Caco-2 (cell line): ENCODE results near the gene SMCO2. TPM values are rescaled to one million over a fixed set of nuclear protein-coding genes. Genes with fewer than 3 reads are reported as not detected.

ENCODE experiments used
- BruUV-seq: library from RNA; stranded (reverse); fragments of 400-500 nt; replicated peaks from 2 replicates; lab custom pipeline; 2021; lab: Mats Ljungman, UMichigan
- CTCF ChIA-PET: fragments of 300-600 bp; sonication (Branson Sonifier 250); formaldehyde crosslinking; loops from one replicate; lab custom pipeline; 2022; ENCODE audit warnings: antibody characterized with exemption; lab: Charles Lee
- POLR2A ChIA-PET: fragments of 300-600 bp; sonication (Branson Sonifier 250); formaldehyde crosslinking; loops from one replicate; lab custom pipeline; 2022; ENCODE audit warnings: antibody characterized with exemption; lab: Charles Lee
- DNase-seq, 2 experiments: peaks; one replicate each; pipeline versions ENCODE4 v3.0.0 to v3.0.0-alpha.2; 2020 to 2022
- H3K27me3 ChIP-seq: replicated peaks from 2 replicates; pipeline ENCODE4 v1.6.0; 2011; ENCODE audit warnings: low read length; ENCODE audit not compliant: control insufficient read depth, insufficient read depth
- H3K36me3 ChIP-seq: 2 replicates; pipeline ENCODE4 v1.5.1; 2011; ENCODE audit warnings: low read length; ENCODE audit not compliant: control insufficient read depth, insufficient read depth
- H3K4me1 ChIP-seq: fragments of 250-450 bp; sonication (Bioruptor Pico); 2 replicates; pipeline ENCODE4 v1.5.1; 2020; ENCODE audit warnings: mild to moderate bottlenecking
- H3K4me3 ChIP-seq: 2 replicates; pipeline ENCODE4 v1.5.1; 2011; ENCODE audit warnings: low read depth, mild to moderate bottlenecking, control low read depth, low read length
- H3K9me3 ChIP-seq: fragments of 250-450 bp; sonication (Bioruptor Pico); 2 replicates; pipeline ENCODE4 v1.5.1; 2020; ENCODE audit warnings: mild to moderate bottlenecking, moderate library complexity
- H3K27ac Mint-ChIP-seq: one replicate; pipeline ENCODE4 v1.8.0; 2022; ENCODE audit warnings: mixed read lengths; ENCODE audit not compliant: unreplicated experiment
- H3K27me3 Mint-ChIP-seq: one replicate; pipeline ENCODE4 v1.8.0; 2022; ENCODE audit warnings: mixed read lengths; ENCODE audit not compliant: insufficient read depth, unreplicated experiment
- H3K36me3 Mint-ChIP-seq: one replicate; pipeline ENCODE4 v1.8.0; 2022; ENCODE audit warnings: mild to moderate bottlenecking, mixed read lengths; ENCODE audit not compliant: insufficient read depth, unreplicated experiment
- H3K4me1 Mint-ChIP-seq: one replicate; pipeline ENCODE4 v1.8.0; 2022; ENCODE audit warnings: low read depth, mixed read lengths; ENCODE audit not compliant: unreplicated experiment
- H3K4me3 Mint-ChIP-seq: one replicate; pipeline ENCODE4 v1.8.0; 2022; ENCODE audit warnings: mild to moderate bottlenecking, moderate library complexity, mixed read lengths; ENCODE audit not compliant: unreplicated experiment
- H3K9me3 Mint-ChIP-seq: one replicate; pipeline ENCODE4 v1.8.0; 2022; ENCODE audit warnings: mixed read lengths; ENCODE audit not compliant: unreplicated experiment
- intact Hi-C: fragments of 100-400 bp; cut with micrococcal nuclease; formaldehyde crosslinking; loops from one replicate; pipeline ENCODE4 v1.10.0; 2022; ENCODE audit not compliant: unreplicated experiment
- total RNA-seq: library from RNA; stranded (reverse); gene quantifications from 2 replicates; pipeline ENCODE4 v1.2.3, GENCODE V29; 2022
- TF ChIP-seq, protein P1 (sequence below), 2 experiments: fragments of 200-600 bp in 1 of 2; IDR thresholded peaks; 1 replicate in 1 of 2; 2 replicates in 1 of 2; pipeline versions ENCODE4 v1.5.1 to v1.8.0; 2011 to 2022; ENCODE audit warnings: antibody characterized with exemption in 1 of 2, control low read depth in 1 of 2, inconsistent platforms in 1 of 2, low read depth in 1 of 2, low read length in 1 of 2, mild to moderate bottlenecking in 1 of 2, moderate library complexity in 1 of 2; ENCODE audit not compliant: insufficient read depth in 1 of 2, severe bottlenecking in 1 of 2, unreplicated experiment in 1 of 2

SMCO2 gene
- total RNA-seq, 1 experiment from 2014 or later = 0.93 TPM

DNA sequence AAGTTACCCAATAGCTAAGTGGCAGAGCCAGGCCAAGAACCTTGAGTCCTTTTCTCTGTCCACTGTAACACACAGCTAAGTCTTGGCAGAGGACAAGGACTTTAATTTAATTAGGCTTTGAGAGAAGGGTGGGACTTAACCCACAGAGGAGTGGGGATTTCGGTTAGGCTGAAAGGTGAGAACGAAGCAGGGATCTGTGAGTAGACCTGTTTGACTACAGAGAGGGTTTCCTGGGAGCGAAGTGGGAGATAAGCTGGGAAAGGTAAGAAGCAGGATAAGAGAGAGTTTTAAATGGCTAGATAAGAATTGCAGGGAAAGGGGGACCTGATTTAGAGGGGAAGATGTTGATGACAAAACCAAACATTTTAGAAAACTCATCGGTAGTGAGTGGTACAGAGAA, 75.4 kb downstream of the SMCO2 start:
- Histone ChIP-seq H3K4me3 (no peak overlapping the region), H3K36me3 (no peaks in the 10 kb centered on the region), H3K27me3 (no peaks in the 10 kb centered on the region), H3K4me1 (peaks cover 22% of the 10 kb centered on the region), H3K9me3 (no peaks in the 10 kb centered on the region)
- no peak for DNase-seq
- intact Hi-C loops = loop anchor here (5.0 kb wide), 4 partner anchors 95 to 180 kb away; no protein-coding TSS in a partner anchor
- no TSS peak for BruUV-seq
- Mint-ChIP-seq H3K4me3 (peak overlapping the region; percentile 80), H3K36me3 (peaks cover 11% of the 10 kb centered on the region), H3K27ac (peak overlapping the region; percentile 98), H3K27me3 (no peaks in the 10 kb centered on the region), H3K9me3 (no peaks in the 10 kb centered on the region), H3K4me1 (peaks cover 26% of the 10 kb centered on the region)
- POLR2A ChIA-PET = no interaction called here
- CTCF ChIA-PET = no interaction called here
- TF ChIP-seq, protein P1, sequence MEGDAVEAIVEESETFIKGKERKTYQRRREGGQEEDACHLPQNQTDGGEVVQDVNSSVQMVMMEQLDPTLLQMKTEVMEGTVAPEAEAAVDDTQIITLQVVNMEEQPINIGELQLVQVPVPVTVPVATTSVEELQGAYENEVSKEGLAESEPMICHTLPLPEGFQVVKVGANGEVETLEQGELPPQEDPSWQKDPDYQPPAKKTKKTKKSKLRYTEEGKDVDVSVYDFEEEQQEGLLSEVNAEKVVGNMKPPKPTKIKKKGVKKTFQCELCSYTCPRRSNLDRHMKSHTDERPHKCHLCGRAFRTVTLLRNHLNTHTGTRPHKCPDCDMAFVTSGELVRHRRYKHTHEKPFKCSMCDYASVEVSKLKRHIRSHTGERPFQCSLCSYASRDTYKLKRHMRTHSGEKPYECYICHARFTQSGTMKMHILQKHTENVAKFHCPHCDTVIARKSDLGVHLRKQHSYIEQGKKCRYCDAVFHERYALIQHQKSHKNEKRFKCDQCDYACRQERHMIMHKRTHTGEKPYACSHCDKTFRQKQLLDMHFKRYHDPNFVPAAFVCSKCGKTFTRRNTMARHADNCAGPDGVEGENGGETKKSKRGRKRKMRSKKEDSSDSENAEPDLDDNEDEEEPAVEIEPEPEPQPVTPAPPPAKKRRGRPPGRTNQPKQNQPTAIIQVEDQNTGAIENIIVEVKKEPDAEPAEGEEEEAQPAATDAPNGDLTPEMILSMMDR (IDR thresholded peaks at IDR 0.05; ENCODE audit: insufficient read depth in 1 of 2, low read depth in 1 of 2, low read length in 1 of 2, severe bottlenecking in 1 of 2, unreplicated experiment in 1 of 2) = no peak

DNA sequence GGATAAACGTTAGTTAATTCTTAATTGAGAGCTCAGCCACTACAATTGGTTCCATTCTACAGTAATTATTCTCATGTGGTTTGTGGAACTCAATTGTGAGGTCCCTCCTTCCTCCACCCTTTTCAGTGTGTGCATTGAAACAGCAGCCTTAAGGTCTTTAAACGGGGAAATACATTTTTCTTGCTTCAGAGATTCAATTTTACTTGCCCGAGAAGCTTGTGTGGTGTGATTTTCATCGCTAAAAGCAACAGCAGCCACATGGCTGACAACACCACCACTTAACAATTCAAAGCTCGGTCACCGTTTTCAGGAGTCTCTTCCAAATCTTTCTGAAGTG, 76.7 kb downstream of the SMCO2 start:
- Mint-ChIP-seq H3K9me3 (no peaks in the 10 kb centered on the region), H3K4me1 (peaks cover 26% of the 10 kb centered on the region), H3K27ac (peak overlapping the region; percentile 98), H3K36me3 (peaks cover 11% of the 10 kb centered on the region), H3K27me3 (no peaks in the 10 kb centered on the region), H3K4me3 (peak overlapping the region; percentile 80)
- ChIA-PET POLR2A (interaction anchor here (0.7 to 2.2 kb wide), 11 partner anchors 9 to 652 kb away, joined by 3 to 16 read pairs (median 5); partner anchors contain the start of genes KLHL42, MANSC4 and MRPS35), CTCF (interaction anchor here (0.7 to 1.7 kb wide), 4 partner anchors 18 to 111 kb away, joined by 3 to 4 read pairs (median 3); no protein-coding TSS in a partner anchor)
- DNase-seq = no peak
- Histone ChIP-seq H3K9me3 (no peaks in the 10 kb centered on the region), H3K4me1 (peaks cover 22% of the 10 kb centered on the region), H3K36me3 (no peaks in the 10 kb centered on the region), H3K27me3 (no peaks in the 10 kb centered on the region), H3K4me3 (peak overlapping the region; percentile 51)
- TSS peak; percentile 88 for BruUV-seq
- TF ChIP-seq, protein P1 (IDR thresholded peaks at IDR 0.05; ENCODE audit: insufficient read depth in 1 of 2, low read depth in 1 of 2, low read length in 1 of 2, severe bottlenecking in 1 of 2, unreplicated experiment in 1 of 2) = no peak
- intact Hi-C loops = loop anchor here (1.0 to 5.0 kb wide), 5 partner anchors 8 to 179 kb away; no protein-coding TSS in a partner anchor

DNA sequence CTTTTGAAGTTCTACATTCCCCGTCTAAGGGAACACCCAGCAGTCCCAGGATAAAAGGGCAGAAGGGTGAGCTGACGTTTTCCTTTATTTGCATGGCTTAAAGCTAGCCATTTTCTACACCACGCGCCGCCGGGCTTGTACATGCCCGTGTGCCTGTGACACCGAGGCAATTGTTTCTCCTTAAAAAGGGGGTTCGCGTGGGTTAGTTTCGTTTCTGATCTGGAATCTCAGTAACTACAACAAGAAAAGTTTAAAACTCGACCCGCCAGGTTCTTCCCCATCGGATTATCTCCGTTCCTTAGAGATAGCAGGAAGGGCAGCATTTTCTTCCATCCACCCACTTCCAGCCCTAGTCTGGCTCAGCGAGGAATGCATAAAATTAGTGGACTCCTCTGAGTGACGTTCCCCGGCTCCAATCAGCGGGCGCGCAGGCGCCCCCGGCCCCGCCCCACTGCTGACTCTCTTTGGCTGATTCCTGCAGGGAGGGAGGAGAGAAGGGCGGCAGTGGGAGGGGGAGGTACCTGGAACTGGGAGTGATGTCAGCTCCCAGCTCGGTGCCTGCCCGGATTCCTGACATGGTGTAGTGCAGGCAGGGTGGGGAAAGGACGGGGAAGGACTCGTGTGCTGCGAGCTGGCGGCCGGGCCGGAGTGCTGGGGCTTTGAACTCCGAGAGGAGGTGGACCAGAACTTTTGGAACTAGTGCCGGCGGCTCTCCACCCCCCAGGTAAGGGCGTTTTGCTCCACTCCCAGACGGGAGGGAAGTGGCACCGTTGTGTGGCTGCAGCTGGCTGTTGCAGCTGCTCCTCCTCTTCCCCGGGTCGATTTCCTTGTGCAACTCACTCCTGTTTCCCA, 77.3 kb downstream of the SMCO2 start, which contains the start of gene PPFIBP1:
TSS of gene PPFIBP1 (plus strand) at position 565 of the 852 bp plus-strand sequence. CDS start 109,191 bp downstream, outside the sequence.
- H3K9me3 ChIP-seq = no peaks in the 10 kb centered on the region
- H3K27me3 Mint-ChIP-seq = no peaks in the 10 kb centered on the region
- intact Hi-C loops = loop anchor here (1.0 to 5.0 kb wide), 9 partner anchors 9 to 280 kb away; partner anchors contain the start of gene STK38L
- no peaks in the 10 kb centered on the region for H3K27me3 ChIP-seq
- H3K4me1 Mint-ChIP-seq = peaks cover 30% of the 10 kb centered on the region
- H3K4me3 Mint-ChIP-seq = peak within 1 kb of the TSS; percentile 80
- CTCF ChIA-PET = interaction anchor here (0.6 to 1.8 kb wide), 12 partner anchors 16 to 508 kb away, joined by 3 to 17 read pairs (median 3); no protein-coding TSS in a partner anchor
- H3K36me3 Mint-ChIP-seq = peaks cover 11% of the 10 kb centered on the region
- H3K27ac Mint-ChIP-seq = peak within 1 kb of the TSS; percentile 98
- H3K4me1 ChIP-seq = peaks cover 22% of the 10 kb centered on the region
- H3K4me3 ChIP-seq = peak within 1 kb of the TSS; percentile 62
- BruUV-seq = no TSS peak
- no peaks in the 10 kb centered on the region for H3K36me3 ChIP-seq
- no peaks in the 10 kb centered on the region for H3K9me3 Mint-ChIP-seq
- peak; percentile 99 to 100 for DNase-seq
- TF ChIP-seq, protein P1 (IDR thresholded peaks at IDR 0.05; ENCODE audit: insufficient read depth in 1 of 2, low read depth in 1 of 2, low read length in 1 of 2, severe bottlenecking in 1 of 2, unreplicated experiment in 1 of 2) = peak; percentile 16 to 36
- POLR2A ChIA-PET = interaction anchor here (0.6 to 2.2 kb wide), 21 partner anchors 8 to 653 kb away, joined by 3 to 16 read pairs (median 5); partner anchors contain the start of genes KLHL42, MANSC4 and MRPS35
